Keratinocyte (primary cell): ENCODE results near the gene RPL18. TPM values are rescaled to one million over a fixed set of nuclear protein-coding genes. Genes with fewer than 3 reads are reported as not detected.
A peak's percentile ranks its signal among the peaks of the same experiment; 100 is the strongest.

ENCODE experiments used
- DNase-seq: peaks from one replicate; pipeline ENCODE4 v3.0.0-alpha.2; 2011; ENCODE audit warnings: low read depth, missing footprints, low spot score
- FAIRE-seq: peaks from 2 replicates; lab custom pipeline; 2011; peaks lifted over from hg19 to GRCh38; lab: Jason Lieb, UNC
- H2AFZ ChIP-seq: 2 replicates; pipeline ENCODE4 v1.6.0; 2012; ENCODE audit warnings: low read length, control low read depth, inconsistent platforms; ENCODE audit not compliant: control insufficient read depth
- H3K27ac ChIP-seq: 2 replicates; pipeline ENCODE4 v1.5.1; 2011; ENCODE audit warnings: low read length; ENCODE audit not compliant: control insufficient read depth, insufficient read depth
- H3K27me3 ChIP-seq: 3 replicates; pipeline ENCODE4 v1.6.0; 2011; ENCODE audit warnings: low read length; ENCODE audit not compliant: control insufficient read depth, insufficient read depth; ENCODE audit errors: extremely low read depth
- H3K36me3 ChIP-seq, 2 experiments: 2 replicates in 1 of 2; 3 replicates in 1 of 2; pipeline ENCODE4 v1.5.1; 2011; ENCODE audit warnings: low read length in 2 of 2, mild to moderate bottlenecking in 1 of 2; ENCODE audit not compliant: control insufficient read depth in 2 of 2, insufficient read depth in 2 of 2; ENCODE audit errors: extremely low read depth in 1 of 2
- H3K4me1 ChIP-seq: 3 replicates; pipeline ENCODE4 v1.5.1; 2011; ENCODE audit warnings: low read length; ENCODE audit not compliant: control insufficient read depth, insufficient read depth; ENCODE audit errors: extremely low read depth
- H3K4me2 ChIP-seq: 3 replicates; pipeline ENCODE4 v1.6.0; 2011; ENCODE audit warnings: low read depth, low read length; ENCODE audit not compliant: control insufficient read depth, insufficient read depth; ENCODE audit errors: extremely low read depth
- H3K4me3 ChIP-seq, 3 experiments: fragments of 200-600 bp in 1 of 3; sonication (generic) in 1 of 3; 2 replicates in 2 of 3; 3 replicates in 1 of 3; pipeline ENCODE4 v1.5.1; 2011 to 2016; ENCODE audit warnings: low read length in 3 of 3, mild to moderate bottlenecking in 3 of 3, control low read depth in 2 of 3, inconsistent platforms in 1 of 3, low read depth in 1 of 3, mixed read lengths in 1 of 3, mixed run types in 1 of 3, moderate library complexity in 1 of 3; ENCODE audit not compliant: control insufficient read depth in 2 of 3, insufficient read depth in 2 of 3; ENCODE audit errors: extremely low read depth in 1 of 3
- H3K79me2 ChIP-seq: 2 replicates; pipeline ENCODE4 v1.6.0; 2012; ENCODE audit warnings: low read length; ENCODE audit not compliant: control insufficient read depth, insufficient read depth
- H3K9ac ChIP-seq: 3 replicates; pipeline ENCODE4 v1.6.0; 2011; ENCODE audit warnings: low read length; ENCODE audit not compliant: control insufficient read depth, insufficient read depth; ENCODE audit errors: extremely low read depth
- H3K9me1 ChIP-seq: 3 replicates; pipeline ENCODE4 v1.6.0; 2011; ENCODE audit warnings: low read length; ENCODE audit not compliant: control insufficient read depth, insufficient read depth; ENCODE audit errors: extremely low read depth
- H3K9me3 ChIP-seq: 2 replicates; pipeline ENCODE4 v1.5.1; 2012; ENCODE audit warnings: low read depth, low read length; ENCODE audit not compliant: control insufficient read depth
- H4K20me1 ChIP-seq: 3 replicates; pipeline ENCODE4 v1.6.0; 2011; ENCODE audit warnings: low read length; ENCODE audit not compliant: control insufficient read depth, insufficient read depth; ENCODE audit errors: extremely low read depth
- EZH2 ChIP-seq: IDR thresholded peaks from one replicate; pipeline ENCODE4 v1.6.1; 2012; ENCODE audit warnings: inconsistent platforms, mild to moderate bottlenecking, low read length, moderate library complexity
- dilution Hi-C: fragments of 300-500 bp; cut with MboI; formaldehyde crosslinking; loops from one replicate; pipeline ENCODE4 v1.7.0; 2020; ENCODE audit warnings: low sequenced_read_pairs; ENCODE audit not compliant: extremely low pct_ligation_motif_present
- polyA plus RNA-seq, 5 experiments: library from polyadenylated mRNA; depleted of rRNA in 3 of 5; stranded (reverse) in 3 of 5; stranded (forward) in 1 of 5; unstranded in 1 of 5; fragments of >200 nt; gene quantifications; 1 replicate in 1 of 5; 2 replicates in 3 of 5; 3 replicates in 1 of 5; pipeline versions ENCODE4 v1.2.1 to v1.2.3, GENCODE V29; 2011 to 2012; ENCODE audit warnings: missing spikeins in 2 of 5, low read depth in 1 of 5, low replicate concordance in 1 of 5
- TF ChIP-seq, protein P1 (sequence below), 3 experiments: IDR thresholded peaks in 1 of 3; conservative IDR thresholded peaks in 1 of 3; optimal IDR thresholded peaks in 1 of 3; 2 replicates in 2 of 3; 3 replicates in 1 of 3; pipeline versions ENCODE3 to v1.5.1; 2011; ENCODE audit warnings: low read length in 3 of 3, mild to moderate bottlenecking in 3 of 3, moderate library complexity in 2 of 3, control low read depth in 1 of 3, inconsistent platforms in 1 of 3; ENCODE audit not compliant: insufficient read depth in 2 of 3; ENCODE audit errors: extremely low read depth in 1 of 3

Gene RPL18
- polyA plus RNA-seq, 1 donor (not counting 4 experiments of a cell fraction or from before 2014, with no cell fraction given) = 1,015 TPM

DNA sequence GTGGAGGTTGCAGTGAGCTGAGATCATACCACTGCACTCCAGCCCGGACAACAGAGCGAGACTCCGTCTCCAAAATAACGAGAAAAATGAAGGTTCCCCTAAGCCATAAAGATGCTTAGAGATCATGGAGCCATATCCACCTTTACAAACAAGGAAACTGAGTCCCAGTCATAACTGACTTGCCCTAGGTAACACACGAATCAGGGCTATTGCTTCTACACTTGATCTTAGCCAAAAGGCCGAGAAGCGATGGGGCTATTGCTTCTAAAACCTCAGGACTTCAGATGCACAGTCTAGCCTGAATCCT lies 15.0 kb upstream of the RPL18 start:
- Histone ChIP-seq H3K27ac (peak overlapping the region; percentile 56), H4K20me1 (no peaks in the 10 kb centered on the region), H3K9ac (peak overlapping the region; percentile 48), H3K27me3 (no peaks in the 10 kb centered on the region), H3K9me3 (no peaks in the 10 kb centered on the region), H2AFZ (peak overlapping the region; percentile 78), H3K4me3 (peak overlapping the region in 2 of 3 experiments; percentile 1 to 13), H3K36me3 (no peaks in the 10 kb centered on the region), H3K4me2 (peak overlapping the region; percentile 77), H3K4me1 (peaks cover 51% of the 10 kb centered on the region), H3K9me1 (no peaks in the 10 kb centered on the region), H3K79me2 (no peaks in the 10 kb centered on the region)
- FAIRE-seq (no peak), DNase-seq (no peak)
- TF ChIP-seq EZH2 = no peak
- TF ChIP-seq, protein P1, sequence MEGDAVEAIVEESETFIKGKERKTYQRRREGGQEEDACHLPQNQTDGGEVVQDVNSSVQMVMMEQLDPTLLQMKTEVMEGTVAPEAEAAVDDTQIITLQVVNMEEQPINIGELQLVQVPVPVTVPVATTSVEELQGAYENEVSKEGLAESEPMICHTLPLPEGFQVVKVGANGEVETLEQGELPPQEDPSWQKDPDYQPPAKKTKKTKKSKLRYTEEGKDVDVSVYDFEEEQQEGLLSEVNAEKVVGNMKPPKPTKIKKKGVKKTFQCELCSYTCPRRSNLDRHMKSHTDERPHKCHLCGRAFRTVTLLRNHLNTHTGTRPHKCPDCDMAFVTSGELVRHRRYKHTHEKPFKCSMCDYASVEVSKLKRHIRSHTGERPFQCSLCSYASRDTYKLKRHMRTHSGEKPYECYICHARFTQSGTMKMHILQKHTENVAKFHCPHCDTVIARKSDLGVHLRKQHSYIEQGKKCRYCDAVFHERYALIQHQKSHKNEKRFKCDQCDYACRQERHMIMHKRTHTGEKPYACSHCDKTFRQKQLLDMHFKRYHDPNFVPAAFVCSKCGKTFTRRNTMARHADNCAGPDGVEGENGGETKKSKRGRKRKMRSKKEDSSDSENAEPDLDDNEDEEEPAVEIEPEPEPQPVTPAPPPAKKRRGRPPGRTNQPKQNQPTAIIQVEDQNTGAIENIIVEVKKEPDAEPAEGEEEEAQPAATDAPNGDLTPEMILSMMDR (optimal IDR thresholded peaks at IDR 0.05 in 1 of 3, IDR thresholded peaks at IDR 0.05 in 1 of 3, conservative IDR thresholded peaks at IDR 0.05 in 1 of 3; ENCODE audit: extremely low read depth in 1 of 3, insufficient read depth in 2 of 3, low read length in 3 of 3) = no peak
- dilution Hi-C loops = no loop called here

DNA sequence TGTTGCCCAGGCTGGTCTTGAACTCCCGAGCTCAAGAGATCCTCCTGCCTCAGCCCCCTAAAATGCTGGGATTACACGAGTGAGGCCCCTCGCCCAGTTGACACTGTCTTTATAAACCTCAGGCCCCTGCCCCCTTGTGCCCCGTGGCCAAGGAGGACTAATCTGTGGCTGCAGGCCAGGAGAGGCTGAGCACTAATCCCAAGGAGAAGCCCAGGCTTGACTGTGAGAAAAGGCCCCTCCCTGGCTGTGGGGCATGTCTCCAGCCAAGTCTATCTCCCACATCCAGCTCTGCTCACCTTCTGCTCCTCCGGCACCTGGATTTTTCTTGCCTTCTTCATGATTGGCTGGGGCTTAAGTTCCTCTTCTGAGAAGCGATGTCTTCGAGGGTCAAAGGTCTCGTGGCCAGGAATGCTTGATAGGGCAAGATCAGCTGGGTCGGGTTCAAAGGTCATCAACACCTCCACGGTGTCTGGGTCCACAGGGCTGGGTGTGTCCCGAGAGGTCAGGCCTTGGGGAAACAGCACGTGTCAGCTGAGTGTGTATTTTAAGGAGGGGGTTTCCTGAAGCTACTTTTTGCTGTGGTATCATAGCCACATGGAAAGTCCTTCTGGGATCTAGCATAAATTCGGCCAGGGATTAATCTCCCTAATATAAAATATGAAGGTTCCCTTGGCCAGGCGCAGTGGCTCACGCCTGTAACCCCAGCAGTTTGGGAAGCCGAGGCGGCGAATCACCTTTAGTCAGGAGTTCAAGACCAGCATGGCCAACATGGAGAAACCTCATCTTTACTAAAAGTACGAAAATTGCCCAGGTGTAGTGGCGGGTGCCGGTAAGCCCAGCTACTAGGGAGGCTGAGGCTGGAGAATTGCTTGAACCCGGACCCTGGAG lies 14.4 kb upstream of the RPL18 start:
- Histone ChIP-seq H2AFZ (no peak overlapping the region), H4K20me1 (no peaks in the 10 kb centered on the region), H3K9me3 (no peaks in the 10 kb centered on the region), H3K4me1 (peaks cover 47% of the 10 kb centered on the region), H3K9me1 (no peaks in the 10 kb centered on the region), H3K36me3 (no peaks in the 10 kb centered on the region), H3K27me3 (no peaks in the 10 kb centered on the region), H3K4me3 (no peak overlapping the region), H3K4me2 (peak overlapping the region; percentile 77), H3K9ac (no peak overlapping the region), H3K27ac (peak overlapping the region; percentile 56), H3K79me2 (no peaks in the 10 kb centered on the region)
- peak; percentile 44 for FAIRE-seq
- TF ChIP-seq, protein P1 (optimal IDR thresholded peaks at IDR 0.05 in 1 of 3, IDR thresholded peaks at IDR 0.05 in 1 of 3, conservative IDR thresholded peaks at IDR 0.05 in 1 of 3; ENCODE audit: extremely low read depth in 1 of 3, insufficient read depth in 2 of 3, low read length in 3 of 3) = peak in 1 of 3 experiments; percentile 5
- no peak for TF ChIP-seq EZH2
- dilution Hi-C loops = no loop called here
- DNase-seq = no peak
